Suprapubic skin (tissue), 4 donors: ENCODE measurements around the gene TBC1D19.

Experiments used
- EP300 ChIP-seq: sonication (generic); formaldehyde crosslinking; IDR thresholded peaks from one replicate; pipeline ENCODE4 v1.6.1; 2017; ENCODE audit warnings: antibody characterized with exemption
- POLR2A ChIP-seq, 2 donors: fragments of 450-650 bp; IDR thresholded peaks; one replicate each; pipeline ENCODE4 v1.6.1; 2017; ENCODE audit warnings: antibody characterized with exemption in 2 of 2, mild to moderate bottlenecking in 2 of 2, moderate library complexity in 2 of 2
- POLR2AphosphoS5 ChIP-seq, 3 donors: sonication (generic); formaldehyde crosslinking; IDR thresholded peaks; one replicate each; pipeline ENCODE4 v1.6.1; 2017; ENCODE audit warnings: antibody characterized with exemption in 3 of 3
- TF ChIP-seq, protein P1 (sequence below), 2 donors: fragments of 200-600 bp in 1 of 2; fragments of 450-650 bp in 1 of 2; sonication (generic) in 1 of 2; IDR thresholded peaks; one replicate each; pipeline ENCODE4 v1.5.1; 2016 to 2019; ENCODE audit warnings: antibody characterized with exemption in 2 of 2, mild to moderate bottlenecking in 1 of 2, moderate library complexity in 1 of 2

GRCh38 chr4:26731351-26732035 lies 147.6 kb downstream of the TBC1D19 start:
- TF ChIP-seq, protein P1, sequence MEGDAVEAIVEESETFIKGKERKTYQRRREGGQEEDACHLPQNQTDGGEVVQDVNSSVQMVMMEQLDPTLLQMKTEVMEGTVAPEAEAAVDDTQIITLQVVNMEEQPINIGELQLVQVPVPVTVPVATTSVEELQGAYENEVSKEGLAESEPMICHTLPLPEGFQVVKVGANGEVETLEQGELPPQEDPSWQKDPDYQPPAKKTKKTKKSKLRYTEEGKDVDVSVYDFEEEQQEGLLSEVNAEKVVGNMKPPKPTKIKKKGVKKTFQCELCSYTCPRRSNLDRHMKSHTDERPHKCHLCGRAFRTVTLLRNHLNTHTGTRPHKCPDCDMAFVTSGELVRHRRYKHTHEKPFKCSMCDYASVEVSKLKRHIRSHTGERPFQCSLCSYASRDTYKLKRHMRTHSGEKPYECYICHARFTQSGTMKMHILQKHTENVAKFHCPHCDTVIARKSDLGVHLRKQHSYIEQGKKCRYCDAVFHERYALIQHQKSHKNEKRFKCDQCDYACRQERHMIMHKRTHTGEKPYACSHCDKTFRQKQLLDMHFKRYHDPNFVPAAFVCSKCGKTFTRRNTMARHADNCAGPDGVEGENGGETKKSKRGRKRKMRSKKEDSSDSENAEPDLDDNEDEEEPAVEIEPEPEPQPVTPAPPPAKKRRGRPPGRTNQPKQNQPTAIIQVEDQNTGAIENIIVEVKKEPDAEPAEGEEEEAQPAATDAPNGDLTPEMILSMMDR (IDR thresholded peaks at IDR 0.05): no peak
- TF ChIP-seq EP300: no peak
- no peak for TF ChIP-seq POLR2A (IDR thresholded peaks at IDR 0.05)
- TF ChIP-seq POLR2AphosphoS5 (IDR thresholded peaks at IDR 0.05): no peak
